Body of pancreas (tissue), 4 donors: ENCODE measurements around the gene ZNF440.
"Not testable (repeated sequence)": the region's sequence is repeated elsewhere in the genome, so short reads cannot be mapped to it uniquely, and the experiment has no call there.

Experiments used
- CTCF ChIP-seq, 7 experiments: fragments of 450-650 bp in 4 of 7; fragments of 200-600 bp in 3 of 7; sonication (generic) in 3 of 7; IDR thresholded peaks; one replicate each; pipeline ENCODE4 v1.5.1; 2016 to 2019; ENCODE audit warnings: antibody characterized with exemption in 7 of 7
- POLR2A ChIP-seq, 3 donors: fragments of 450-650 bp; IDR thresholded peaks; one replicate each; pipeline ENCODE4 v1.6.1; 2016; ENCODE audit warnings: antibody characterized with exemption in 3 of 3, mild to moderate bottlenecking in 2 of 3

GRCh38 chr19:11835626-11836066 is 21.6 kb downstream of the ZNF440 start:
- not testable (repeated sequence) for TF ChIP-seq CTCF, POLR2A (IDR thresholded peaks at IDR 0.05)
